HL-60/S4 treated with phorbol 12-myristate 13-acetate at 8.2 ng/mL for 4 days and 3 days (cell line): ENCODE results near the gene BMF.
"Not testable (repeated sequence)": the region's sequence is repeated elsewhere in the genome, so short reads cannot be mapped to it uniquely, and the experiment has no call there.

Experiments
- in situ Hi-C: fragments of 300-500 bp; cut with MboI; formaldehyde crosslinking; loops from 2 replicates; pipeline ENCODE4 v1.15.0; 2022; ENCODE audit warnings: low sequenced_read_pairs

Gene BMF, protein sequence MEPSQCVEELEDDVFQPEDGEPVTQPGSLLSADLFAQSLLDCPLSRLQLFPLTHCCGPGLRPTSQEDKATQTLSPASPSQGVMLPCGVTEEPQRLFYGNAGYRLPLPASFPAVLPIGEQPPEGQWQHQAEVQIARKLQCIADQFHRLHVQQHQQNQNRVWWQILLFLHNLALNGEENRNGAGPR

DNA sequence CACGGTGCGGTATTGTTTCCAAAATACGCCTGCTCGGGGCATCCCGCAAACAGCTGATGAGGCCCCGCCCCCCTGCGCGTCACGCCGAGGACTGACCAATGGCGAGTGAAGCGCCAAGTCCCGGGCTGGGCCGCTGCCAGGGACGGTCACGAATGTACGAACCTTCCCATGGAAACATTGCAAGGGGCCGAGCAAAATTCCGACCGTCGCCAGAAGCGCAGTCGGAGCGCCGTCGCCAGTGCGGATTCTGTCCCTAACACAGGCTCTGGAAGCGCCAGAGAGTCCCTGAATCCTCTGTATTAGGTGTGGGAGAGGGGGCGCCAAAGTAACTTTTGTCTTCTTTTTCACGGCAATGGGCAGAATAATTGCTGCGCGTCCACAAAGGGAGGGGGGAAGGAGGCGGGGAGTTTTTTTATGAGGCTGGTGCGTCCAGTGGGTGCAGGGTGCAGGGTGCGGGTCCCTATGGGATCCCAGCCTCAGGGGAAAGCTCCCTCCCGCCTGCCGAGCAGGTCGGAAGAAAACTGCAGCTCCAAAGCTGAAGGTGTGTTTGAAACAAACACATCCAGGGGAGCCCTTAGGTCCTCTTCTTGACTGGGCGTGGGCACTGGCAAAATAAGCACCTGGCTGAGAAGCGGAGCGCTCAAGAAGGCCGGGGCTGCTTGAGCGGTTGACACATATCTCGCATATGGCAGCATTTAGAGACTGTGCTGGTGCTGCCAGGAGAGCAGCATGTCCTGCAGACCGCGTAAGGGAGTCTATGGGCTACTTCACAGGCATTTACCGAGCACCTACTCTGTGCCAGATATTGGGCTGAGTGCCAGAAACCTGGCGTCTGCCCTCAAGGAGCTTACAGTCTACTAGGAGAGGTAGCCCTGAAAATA lies at the start of gene BMF:
Gene BMF (minus strand): TSS at position 25 of the 881 bp plus-strand sequence. CDS start 2,793 bp downstream, outside the sequence.
- in situ Hi-C loops, result no loop called here

DNA sequence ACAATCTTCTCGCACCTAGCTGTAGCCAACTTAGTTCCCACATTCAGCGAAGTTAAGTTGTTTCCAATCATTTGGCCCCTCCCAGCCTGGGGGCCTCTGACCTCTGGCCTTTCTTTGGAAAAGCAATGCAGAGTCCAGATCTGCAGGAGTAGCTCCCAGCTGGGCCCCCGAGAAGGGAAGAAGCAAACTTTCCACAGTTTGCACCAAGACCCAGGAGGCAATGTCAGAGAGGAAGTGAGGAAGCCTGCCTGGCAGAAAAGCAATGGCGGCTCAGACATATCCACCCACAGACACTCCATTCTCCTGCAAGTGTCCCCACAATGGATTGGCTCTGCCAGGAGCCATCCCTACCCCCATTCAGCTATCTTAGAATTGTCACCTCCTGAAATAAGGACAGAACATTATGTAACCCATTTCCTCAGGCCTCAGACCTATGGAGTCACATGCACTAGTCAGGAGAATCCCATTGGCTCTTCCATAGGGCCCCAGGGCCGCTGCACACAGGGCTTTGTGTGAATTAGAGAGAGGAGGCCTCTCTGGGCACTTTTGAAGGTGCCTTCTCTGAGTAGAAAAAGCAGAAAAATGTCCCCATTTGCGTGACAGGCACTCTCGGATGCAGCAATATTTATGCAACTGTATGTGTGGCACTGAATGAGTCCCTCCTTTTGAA lies 49.2 kb upstream of the BMF start:
- in situ Hi-C loops, result no loop called here

DNA sequence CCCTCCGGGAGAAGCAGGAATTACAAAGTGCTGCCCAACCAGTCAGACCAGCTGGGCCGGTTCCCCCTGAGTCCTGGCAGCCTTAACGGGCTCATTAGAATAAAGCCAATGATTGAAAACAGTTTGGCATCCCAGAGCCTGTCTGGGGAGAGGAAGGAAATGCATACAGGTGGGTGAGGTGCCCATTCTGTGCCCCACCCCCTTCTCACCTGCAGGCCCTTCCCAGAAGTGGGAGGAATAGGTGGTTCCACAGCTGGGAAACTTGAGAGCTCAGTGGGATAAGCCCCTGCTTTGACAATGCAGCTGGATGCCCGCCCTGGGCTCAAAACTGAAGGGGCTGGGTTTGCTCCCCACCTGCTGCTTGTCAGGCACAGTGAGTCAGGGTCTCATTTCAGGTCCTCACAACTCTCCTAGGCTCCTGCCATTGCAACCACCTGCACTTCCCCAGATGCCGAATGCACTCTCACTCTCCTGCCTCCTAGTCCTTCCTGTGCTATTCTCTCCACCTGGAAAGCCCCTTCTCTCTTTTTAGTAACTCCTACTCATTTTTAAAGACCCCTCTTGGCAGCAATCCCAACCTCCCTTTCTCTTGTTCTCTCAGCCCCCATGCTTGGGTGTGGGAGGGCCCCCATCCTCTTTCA lies 46.7 kb upstream of the BMF start:
- in situ Hi-C loops, result no loop called here

DNA sequence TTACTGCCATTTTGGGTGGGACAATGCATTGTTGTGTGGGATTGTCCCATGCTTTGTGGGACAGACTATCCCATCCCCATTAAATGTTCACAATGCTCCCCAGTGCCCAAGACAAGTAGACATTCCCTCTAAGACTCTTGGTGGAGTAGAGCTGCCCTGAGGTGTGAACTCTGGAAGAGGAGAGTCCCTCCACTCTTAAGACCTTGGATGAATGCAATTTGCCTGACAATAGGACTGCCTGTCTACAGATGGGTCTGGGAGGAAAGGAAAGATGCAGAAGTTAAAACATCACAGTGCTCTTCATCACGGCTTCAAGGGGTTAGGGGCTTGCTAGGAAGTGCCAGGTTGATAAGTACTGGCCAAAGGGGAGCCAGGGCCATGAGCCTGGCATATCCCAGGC lies 46.1 kb upstream of the BMF start:
- in situ Hi-C loops, result not testable (repeated sequence)

GRCh38 chr15:40151991-40152390 lies 43.3 kb upstream of the BMF start:
- in situ Hi-C loops, result no loop called here

- in situ Hi-C loops, result no loop called here
These were observed 42.8 kb upstream of the BMF start for GRCh38 chr15:40151499-40151898.

- in situ Hi-C loops, result no loop called here
These were observed 41.7 kb upstream of the BMF start for GRCh38 chr15:40150163-40150925.

GRCh38 chr15:40149339-40149738 lies 40.7 kb upstream of the BMF start:
- in situ Hi-C loops, result no loop called here

DNA sequence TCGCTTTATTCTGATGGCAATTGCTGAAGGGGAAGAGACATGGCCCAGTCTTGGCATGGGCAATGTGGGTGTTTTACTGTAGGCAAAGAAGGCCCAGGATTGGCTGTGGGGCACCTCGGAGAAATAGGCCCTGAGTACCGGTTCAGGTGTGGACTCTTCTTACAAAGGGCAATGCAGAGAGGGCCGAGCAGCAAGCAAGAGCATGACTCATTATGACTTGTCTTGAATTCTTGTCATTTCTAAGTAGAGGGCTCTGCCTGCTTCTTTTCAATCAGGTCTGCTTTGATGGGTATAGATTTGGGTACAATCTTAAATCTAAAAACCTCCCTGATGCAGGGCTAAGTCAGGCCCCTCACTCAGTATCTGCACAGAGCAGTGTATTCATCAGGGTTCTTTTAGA lies 37.4 kb upstream of the BMF start:
- in situ Hi-C loops, result no loop called here

DNA sequence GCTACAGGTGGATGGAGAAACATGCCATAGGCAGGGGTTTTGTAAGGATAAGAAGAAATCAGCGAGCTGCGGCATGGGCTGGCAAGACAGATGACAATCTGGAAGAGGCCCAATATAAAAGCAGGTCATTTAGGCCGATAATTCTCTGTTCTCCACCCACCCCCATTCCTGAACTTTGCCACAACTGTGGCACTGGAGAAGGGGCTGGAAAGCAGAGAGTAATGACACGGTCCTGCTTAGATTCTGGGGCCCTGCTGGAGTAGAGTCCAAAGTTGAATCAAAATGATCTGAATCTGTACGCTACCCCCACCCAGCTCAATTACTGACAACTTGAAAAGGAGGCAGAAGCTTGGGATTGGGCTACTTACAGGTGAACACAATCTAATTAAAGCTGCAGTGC lies 33.7 kb upstream of the BMF start:
- in situ Hi-C loops, result no loop called here

DNA sequence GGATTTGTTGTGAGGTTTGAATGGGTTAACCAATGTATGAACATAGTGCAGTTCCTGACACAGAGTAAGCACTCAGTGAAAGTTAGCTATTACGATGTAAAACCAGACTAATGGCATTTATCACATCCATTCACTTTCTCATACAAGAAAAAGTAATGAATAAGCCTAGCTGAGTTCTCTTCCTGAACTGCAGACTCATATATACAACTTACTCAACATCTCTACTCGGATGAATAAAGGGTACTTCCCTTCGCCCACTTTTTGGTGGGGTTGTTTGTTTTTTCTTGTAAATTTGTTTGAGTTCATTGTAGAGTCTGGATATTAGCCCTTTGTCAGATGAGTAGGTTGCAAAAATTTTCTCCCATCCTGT lies 29.5 kb upstream of the BMF start:
- in situ Hi-C loops, result not testable (repeated sequence)

- in situ Hi-C loops, result no loop called here
These were observed 28.9 kb upstream of the BMF start for GRCh38 chr15:40137303-40138200.

- in situ Hi-C loops, result no loop called here
These were observed 28.0 kb upstream of the BMF start for GRCh38 chr15:40136470-40137302.

- in situ Hi-C loops, result not testable (repeated sequence)
These were observed 27.3 kb upstream of the BMF start for GRCh38 chr15:40135846-40136450.

GRCh38 chr15:40134885-40135284 lies 26.2 kb upstream of the BMF start:
- in situ Hi-C loops, result no loop called here

GRCh38 chr15:40133544-40133943 lies 24.9 kb upstream of the BMF start:
- in situ Hi-C loops, result no loop called here

DNA sequence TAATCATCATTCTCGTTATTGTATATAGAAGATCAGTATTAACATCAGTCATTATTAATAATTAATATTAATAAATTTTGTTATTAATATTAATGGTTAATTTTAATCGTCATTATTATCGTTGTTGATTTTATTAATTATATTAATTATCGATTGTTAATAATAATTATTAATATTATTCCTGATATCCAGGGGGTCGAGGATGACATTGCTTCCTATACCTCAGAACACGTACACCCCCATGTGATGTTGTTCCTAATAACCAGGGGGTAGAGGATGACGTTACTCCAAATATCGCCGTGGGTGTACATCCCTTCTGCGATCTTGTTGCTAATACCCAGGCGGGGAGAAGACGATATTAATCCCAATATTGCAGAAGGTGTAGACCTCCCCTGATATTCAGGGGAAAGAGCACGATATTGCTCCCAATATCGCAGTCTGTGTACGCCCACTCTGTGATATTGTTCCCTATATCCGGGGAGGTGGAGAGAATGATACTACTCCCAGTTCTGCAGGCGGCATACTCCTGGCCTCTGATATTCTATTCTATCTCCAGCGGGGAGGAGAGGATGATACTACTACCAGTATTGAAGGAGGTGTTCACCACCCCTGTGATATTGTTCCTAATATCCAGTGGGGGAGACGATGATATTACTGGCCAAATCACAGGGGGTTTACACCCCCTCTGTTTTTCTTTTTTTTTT lies 22.3 kb upstream of the BMF start:
- in situ Hi-C loops, result no loop called here

GRCh38 chr15:40130118-40130517 lies 21.4 kb upstream of the BMF start:
- in situ Hi-C loops, result no loop called here
